H9 (cell line): ENCODE measurements around the gene KCNN3. TPM values are rescaled to one million over a fixed set of nuclear protein-coding genes. Genes with fewer than 3 reads are reported as not detected.

ENCODE experiments used
- DNase-seq: peaks from one replicate; pipeline ENCODE4 v3.0.0-alpha.2; 2017
- H2AFZ ChIP-seq: one replicate; pipeline ENCODE4 v1.6.1; 2013; ENCODE audit warnings: mild to moderate bottlenecking, low read length, control low read depth, moderate library complexity
- H2AK5ac ChIP-seq: 2 replicates; pipeline ENCODE4 v1.6.1; 2013; ENCODE audit warnings: low read length, control low read depth, mixed read lengths; ENCODE audit not compliant: insufficient read length
- H2BK120ac ChIP-seq: one replicate; pipeline ENCODE4 v1.6.1; 2013; ENCODE audit warnings: low read depth, mild to moderate bottlenecking, low read length, control low read depth, inconsistent platforms; ENCODE audit not compliant: poor library complexity, severe bottlenecking
- H2BK12ac ChIP-seq: 2 replicates; pipeline ENCODE4 v1.6.1; 2013; ENCODE audit warnings: low read length, control low read depth, mixed read lengths, low read depth; ENCODE audit not compliant: insufficient read length
- H2BK15ac ChIP-seq: 2 replicates; pipeline ENCODE4 v1.6.1; 2013; ENCODE audit warnings: low read depth, low read length, control low read depth
- H2BK20ac ChIP-seq: one replicate; pipeline ENCODE4 v1.6.1; 2013; ENCODE audit warnings: low read depth, mild to moderate bottlenecking, low read length, control low read depth, inconsistent platforms; ENCODE audit not compliant: poor library complexity, severe bottlenecking
- H2BK5ac ChIP-seq: 2 replicates; pipeline ENCODE4 v1.6.1; 2013; ENCODE audit warnings: low read length, control low read depth, mixed read lengths; ENCODE audit not compliant: insufficient read length
- H3K14ac ChIP-seq: 2 replicates; pipeline ENCODE4 v1.6.1; 2013; ENCODE audit warnings: low read length, control low read depth; ENCODE audit not compliant: insufficient read depth
- H3K18ac ChIP-seq: 2 replicates; pipeline ENCODE4 v1.6.1; 2013; ENCODE audit warnings: low read depth, mild to moderate bottlenecking, mixed read lengths, low read length, control low read depth; ENCODE audit not compliant: insufficient read length
- H3K23ac ChIP-seq: 2 replicates; pipeline ENCODE4 v1.6.1; 2013; ENCODE audit warnings: low read length, control low read depth, mixed read lengths, low read depth; ENCODE audit not compliant: insufficient read length
- H3K23me2 ChIP-seq: 2 replicates; pipeline ENCODE4 v1.6.1; 2013; ENCODE audit warnings: low read depth, mild to moderate bottlenecking, mixed read lengths, low read length, control low read depth; ENCODE audit not compliant: insufficient read length, poor library complexity, severe bottlenecking
- H3K27ac ChIP-seq: 2 replicates; pipeline ENCODE4 v1.5.1; 2013; ENCODE audit warnings: low read length, control low read depth, mixed read lengths, low read depth; ENCODE audit not compliant: insufficient read length
- H3K27me3 ChIP-seq: 2 replicates; pipeline ENCODE4 v1.6.1; 2013; ENCODE audit warnings: low read length, control low read depth, inconsistent platforms; ENCODE audit not compliant: insufficient read depth
- H3K4ac ChIP-seq: 2 replicates; pipeline ENCODE4 v1.6.1; 2013; ENCODE audit warnings: low read depth, mild to moderate bottlenecking, control low read depth, inconsistent platforms, low read length, moderate library complexity
- H3K4me1 ChIP-seq: 2 replicates; pipeline ENCODE4 v1.6.1; 2013; ENCODE audit warnings: low read length, control low read depth, inconsistent platforms; ENCODE audit not compliant: insufficient read depth
- H3K4me2 ChIP-seq: 2 replicates; pipeline ENCODE4 v1.6.1; 2013; ENCODE audit warnings: low read length, control low read depth, mixed read lengths; ENCODE audit not compliant: insufficient read length, insufficient read depth
- H3K56ac ChIP-seq: 2 replicates; pipeline ENCODE4 v1.6.1; 2013; ENCODE audit warnings: low read depth, mild to moderate bottlenecking, mixed read lengths, low read length, control low read depth; ENCODE audit not compliant: insufficient read length
- H3K79me1 ChIP-seq: 2 replicates; pipeline ENCODE4 v1.6.1; 2013; ENCODE audit warnings: low read depth, mild to moderate bottlenecking, moderate library complexity, low read length, control low read depth, inconsistent platforms; ENCODE audit not compliant: insufficient read depth, poor library complexity, severe bottlenecking
- H3K79me2 ChIP-seq: 2 replicates; pipeline ENCODE4 v1.6.1; 2013; ENCODE audit warnings: low read length, control low read depth, inconsistent platforms; ENCODE audit not compliant: insufficient read depth
- H3K9ac ChIP-seq: 2 replicates; pipeline ENCODE4 v1.6.1; 2013; ENCODE audit warnings: low read length, control low read depth, mixed read lengths; ENCODE audit not compliant: insufficient read length; ENCODE audit errors: extremely low read depth
- H3K9me3 ChIP-seq: one replicate; pipeline ENCODE4 v1.6.1; 2013; ENCODE audit warnings: low read depth, low read length, inconsistent platforms; ENCODE audit not compliant: control insufficient read depth
- H3T11ph ChIP-seq: one replicate; pipeline ENCODE4 v1.6.1; 2013; ENCODE audit warnings: mild to moderate bottlenecking, low read length, control low read depth, inconsistent platforms
- H4K20me1 ChIP-seq: one replicate; pipeline ENCODE4 v1.6.1; 2013; ENCODE audit not compliant: control insufficient read depth, insufficient read length, insufficient read depth
- H4K5ac ChIP-seq: 2 replicates; pipeline ENCODE4 v1.6.1; 2013; ENCODE audit warnings: low read depth, mild to moderate bottlenecking, mixed read lengths, low read length, control low read depth; ENCODE audit not compliant: insufficient read length
- H4K8ac ChIP-seq: replicated peaks from 2 replicates; pipeline ENCODE4 v1.6.1; 2013; ENCODE audit warnings: low read length, control low read depth, mixed read lengths, low read depth; ENCODE audit not compliant: insufficient read length
- H4K91ac ChIP-seq: 2 replicates; pipeline ENCODE4 v1.6.1; 2013; ENCODE audit warnings: low read depth, mild to moderate bottlenecking, moderate library complexity, mixed read lengths, low read length, control low read depth; ENCODE audit not compliant: insufficient read length
- H3K27ac Mint-ChIP-seq, 3 experiments: 2 replicates in 2 of 3; 3 replicates in 1 of 3; pipeline ENCODE4 v1.8.0; 2020 to 2021; ENCODE audit warnings: mixed read lengths in 3 of 3, mild to moderate bottlenecking in 1 of 3, moderate library complexity in 1 of 3
- H3K27me3 Mint-ChIP-seq: 2 replicates; pipeline ENCODE4 v1.8.0; 2021; ENCODE audit warnings: low read depth, mild to moderate bottlenecking, moderate library complexity, mixed read lengths
- H3K36me3 Mint-ChIP-seq, 3 experiments: 2 replicates in 2 of 3; 3 replicates in 1 of 3; pipeline ENCODE4 v1.8.0; 2020 to 2021; ENCODE audit warnings: low read depth in 3 of 3, mixed read lengths in 3 of 3; ENCODE audit not compliant: insufficient read depth in 1 of 3
- H3K4me1 Mint-ChIP-seq, 2 experiments: 2 replicates each; pipeline ENCODE4 v1.8.0; 2020; ENCODE audit warnings: mixed read lengths in 2 of 2
- H3K4me3 Mint-ChIP-seq, 2 experiments: 2 replicates in 1 of 2; 3 replicates in 1 of 2; pipeline ENCODE4 v1.8.0; 2020 to 2021; ENCODE audit warnings: mild to moderate bottlenecking in 2 of 2, mixed read lengths in 2 of 2, moderate library complexity in 1 of 2
- H3K9me3 Mint-ChIP-seq, 2 experiments: 2 replicates in 1 of 2; 3 replicates in 1 of 2; pipeline ENCODE4 v1.8.0; 2020; ENCODE audit warnings: mild to moderate bottlenecking in 2 of 2, mixed read lengths in 2 of 2, moderate library complexity in 1 of 2
- WGBS: extraction: QIAGEN DNeasy Blood & Tissue Kit; methylation state at CpG from one replicate; pipeline ENCODE4 v1.1.7; 2013; ENCODE audit warnings: missing lambda C conversion rate, low lambda C conversion rate, mixed read lengths; ENCODE audit not compliant: insufficient read length; ENCODE audit errors: extremely low coverage; 5-methylcytosine and 5-hydroxymethylcytosine counted together
- total RNA-seq: library from RNA; stranded (reverse); gene quantifications from 2 replicates; pipeline ENCODE4 v1.2.1, GENCODE V29; 2021
- TF ChIP-seq, protein P1 (sequence below): fragments of 200-600 bp; sonication (generic); conservative IDR thresholded peaks from 3 replicates; pipeline ENCODE4 v1.8.0; 2021; ENCODE audit warnings: antibody characterized with exemption, mild to moderate bottlenecking

Gene KCNN3
- total RNA-seq, 1 experiment from 2014 or later = 0.83 TPM

DNA sequence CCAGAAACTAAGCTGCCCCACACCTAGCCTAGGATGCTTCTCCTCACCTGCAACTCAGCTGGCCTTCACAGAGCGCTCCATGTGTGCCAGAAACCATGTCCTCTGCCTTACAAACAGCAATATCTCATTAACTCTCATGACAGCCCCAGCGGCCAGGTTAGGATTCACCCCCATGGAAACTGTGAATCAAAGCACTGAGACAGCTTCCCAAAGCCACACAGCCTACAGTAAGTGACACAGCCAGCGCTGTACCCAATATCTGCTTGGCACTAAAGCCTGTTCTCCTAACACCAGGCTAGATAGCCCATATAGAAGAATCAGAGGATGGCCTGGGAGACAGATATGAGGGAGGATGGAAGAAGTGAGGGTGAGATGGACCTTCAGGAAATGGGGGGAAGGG, 13.5 kb downstream of the KCNN3 start:
- no peak overlapping the region for H3K23ac ChIP-seq
- peak overlapping the region in 1 of 3 experiments; percentile 59; a peak in 1 of 7 replicates for H3K27ac Mint-ChIP-seq
- H3K4me1 ChIP-seq = no peaks in the 10 kb centered on the region
- H4K8ac ChIP-seq = no peak overlapping the region
- no peaks in the 10 kb centered on the region for H3K27me3 Mint-ChIP-seq
- no peak overlapping the region for H2BK15ac ChIP-seq
- H3K79me2 ChIP-seq = no peaks in the 10 kb centered on the region; the same call in 1 of the 2 replicates
- TF ChIP-seq, protein P1, sequence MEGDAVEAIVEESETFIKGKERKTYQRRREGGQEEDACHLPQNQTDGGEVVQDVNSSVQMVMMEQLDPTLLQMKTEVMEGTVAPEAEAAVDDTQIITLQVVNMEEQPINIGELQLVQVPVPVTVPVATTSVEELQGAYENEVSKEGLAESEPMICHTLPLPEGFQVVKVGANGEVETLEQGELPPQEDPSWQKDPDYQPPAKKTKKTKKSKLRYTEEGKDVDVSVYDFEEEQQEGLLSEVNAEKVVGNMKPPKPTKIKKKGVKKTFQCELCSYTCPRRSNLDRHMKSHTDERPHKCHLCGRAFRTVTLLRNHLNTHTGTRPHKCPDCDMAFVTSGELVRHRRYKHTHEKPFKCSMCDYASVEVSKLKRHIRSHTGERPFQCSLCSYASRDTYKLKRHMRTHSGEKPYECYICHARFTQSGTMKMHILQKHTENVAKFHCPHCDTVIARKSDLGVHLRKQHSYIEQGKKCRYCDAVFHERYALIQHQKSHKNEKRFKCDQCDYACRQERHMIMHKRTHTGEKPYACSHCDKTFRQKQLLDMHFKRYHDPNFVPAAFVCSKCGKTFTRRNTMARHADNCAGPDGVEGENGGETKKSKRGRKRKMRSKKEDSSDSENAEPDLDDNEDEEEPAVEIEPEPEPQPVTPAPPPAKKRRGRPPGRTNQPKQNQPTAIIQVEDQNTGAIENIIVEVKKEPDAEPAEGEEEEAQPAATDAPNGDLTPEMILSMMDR = no peak
- H3K9me3 ChIP-seq = no peaks in the 10 kb centered on the region
- no peak overlapping the region for H2BK12ac ChIP-seq
- H2AFZ ChIP-seq = no peak overlapping the region
- no peak overlapping the region for H3K27ac ChIP-seq
- H2AK5ac ChIP-seq = no peak overlapping the region
- H2BK20ac ChIP-seq = no peak overlapping the region
- no peak for DNase-seq
- no peak overlapping the region for H3K18ac ChIP-seq
- H4K20me1 ChIP-seq = no peaks in the 10 kb centered on the region
- no peak overlapping the region for H3K4ac ChIP-seq
- H3T11ph ChIP-seq = no peak overlapping the region
- no peak overlapping the region for H3K4me2 ChIP-seq
- no peaks in the 10 kb centered on the region for H3K36me3 Mint-ChIP-seq
- H3K23me2 ChIP-seq = no peaks in the 10 kb centered on the region
- no peak overlapping the region for H4K5ac ChIP-seq
- H2BK120ac ChIP-seq = no peak overlapping the region
- H3K4me3 Mint-ChIP-seq = no peak overlapping the region; a peak in 1 of 5 replicates
- WGBS = no CpG with 5 or more reads among the region's 3 CpGs
- H3K27me3 ChIP-seq = no peaks in the 10 kb centered on the region
- H3K9me3 Mint-ChIP-seq = no peaks in the 10 kb centered on the region
- H3K79me1 ChIP-seq = no peaks in the 10 kb centered on the region
- H3K14ac ChIP-seq = no peak overlapping the region
- H2BK5ac ChIP-seq = no peak overlapping the region
- no peak overlapping the region for H4K91ac ChIP-seq
- no peak overlapping the region for H3K56ac ChIP-seq
- H3K4me1 Mint-ChIP-seq = peaks cover 16 to 18% of the 10 kb centered on the region in 2 experiments
- H3K9ac ChIP-seq = no peak overlapping the region
